GM23338 (cell line): ENCODE results near the gene TRIM67. TPM values are rescaled to one million over a fixed set of nuclear protein-coding genes. Genes with fewer than 3 reads are reported as not detected.

Experiments
- ATAC-seq: fragments of 200-7000 bp; cut with Tn5 transposase; 3 replicates; pipeline ENCODE4 v1.9.1; 2020
- DNase-seq: peaks from one replicate; pipeline ENCODE4 v3.0.0-alpha.2; 2015; ENCODE audit warnings: low spot score
- H2AFZ ChIP-seq: fragments of 200-600 bp; sonication (generic); 2 replicates; pipeline ENCODE4 v1.8.0; 2016; ENCODE audit warnings: antibody characterized with exemption, mild to moderate bottlenecking, moderate library complexity
- H3F3A ChIP-seq: fragments of 200-600 bp; sonication (generic); replicated peaks from 2 replicates; pipeline ENCODE4 v1.8.0; 2017; ENCODE audit warnings: antibody characterized with exemption, mixed run types, low read depth
- H3K27ac ChIP-seq: fragments of 200-600 bp; sonication (generic); 2 replicates; pipeline ENCODE4 v1.6.1; 2016; ENCODE audit warnings: low read depth
- H3K27me3 ChIP-seq: fragments of 200-600 bp; sonication (generic); 2 replicates; pipeline ENCODE4 v1.8.0; 2016; ENCODE audit warnings: mild to moderate bottlenecking, mixed run types, moderate library complexity; ENCODE audit not compliant: insufficient read depth
- H3K36me3 ChIP-seq: fragments of 200-600 bp; sonication (generic); 2 replicates; pipeline ENCODE4 v1.8.0; 2016; ENCODE audit warnings: mild to moderate bottlenecking; ENCODE audit not compliant: insufficient read depth
- H3K4me1 ChIP-seq: fragments of 200-600 bp; sonication (generic); 2 replicates; pipeline ENCODE4 v1.8.0; 2016; ENCODE audit warnings: mild to moderate bottlenecking, moderate library complexity; ENCODE audit not compliant: insufficient read depth
- H3K4me2 ChIP-seq: fragments of 200-600 bp; sonication (generic); 2 replicates; pipeline ENCODE4 v1.7.1; 2017; ENCODE audit warnings: mixed run types
- H3K4me3 ChIP-seq: fragments of 200-600 bp; sonication (generic); 2 replicates; pipeline ENCODE4 v1.6.1; 2016; ENCODE audit warnings: mixed run types
- H3K79me2 ChIP-seq: fragments of 200-600 bp; sonication (generic); replicated peaks from 2 replicates; pipeline ENCODE4 v1.8.0; 2017; ENCODE audit warnings: mild to moderate bottlenecking; ENCODE audit not compliant: insufficient read depth
- H3K9me2 ChIP-seq: fragments of 200-600 bp; sonication (generic); 2 replicates; pipeline ENCODE4 v1.8.0; 2017; ENCODE audit not compliant: insufficient read depth
- H4K20me1 ChIP-seq: fragments of 200-600 bp; sonication (generic); replicated peaks from 2 replicates; pipeline ENCODE4 v1.8.0; 2017; ENCODE audit warnings: mild to moderate bottlenecking; ENCODE audit not compliant: insufficient read depth
- H3K27ac Mint-ChIP-seq: 2 replicates; pipeline ENCODE4 v1.8.0; 2020; ENCODE audit warnings: inconsistent platforms, mild to moderate bottlenecking, moderate library complexity, mixed read lengths
- H3K27me3 Mint-ChIP-seq: 3 replicates; pipeline ENCODE4 v1.8.0; 2022; ENCODE audit warnings: low read depth, mild to moderate bottlenecking, moderate library complexity, mixed read lengths, inconsistent platforms; ENCODE audit not compliant: insufficient read depth, poor library complexity
- H3K36me3 Mint-ChIP-seq: 3 replicates; pipeline ENCODE4 v1.8.0; 2021; ENCODE audit warnings: low read depth, mild to moderate bottlenecking, inconsistent platforms, moderate library complexity, mixed read lengths
- H3K4me1 Mint-ChIP-seq: 3 replicates; pipeline ENCODE4 v1.8.0; 2020; ENCODE audit warnings: mild to moderate bottlenecking, inconsistent platforms, mixed read lengths
- H3K4me3 Mint-ChIP-seq: 3 replicates; pipeline ENCODE4 v1.8.0; 2021; ENCODE audit warnings: moderate library complexity, mild to moderate bottlenecking, inconsistent platforms, mixed read lengths
- H3K9me3 Mint-ChIP-seq: 3 replicates; pipeline ENCODE4 v1.8.0; 2020; ENCODE audit warnings: moderate library complexity, mild to moderate bottlenecking, inconsistent platforms, mixed read lengths
- CREB1 ChIP-seq: fragments of 250-450 bp; sonication (Bioruptor Pico); IDR thresholded peaks from 2 replicates; pipeline ENCODE4 v1.5.0; 2020; ENCODE audit warnings: low read depth, mild to moderate bottlenecking, moderate library complexity
- ETS1 ChIP-seq: IDR thresholded peaks from 2 replicates; pipeline ENCODE4 v1.6.1; 2016; ENCODE audit warnings: antibody characterized with exemption
- EZH2 ChIP-seq: fragments of 200-600 bp; sonication (generic); IDR thresholded peaks from one replicate; pipeline ENCODE4 v1.8.0; 2017; ENCODE audit warnings: antibody characterized with exemption, mild to moderate bottlenecking, low read depth; ENCODE audit not compliant: unreplicated experiment
- EZH2phosphoT487 ChIP-seq: fragments of 200-600 bp; sonication (generic); IDR thresholded peaks from one replicate; pipeline ENCODE4 v1.8.1; 2018; ENCODE audit warnings: antibody characterized with exemption; ENCODE audit not compliant: unreplicated experiment
- NANOG ChIP-seq: IDR thresholded peaks from 2 replicates; pipeline ENCODE4 v1.6.1; 2016; ENCODE audit warnings: antibody characterized with exemption, borderline replicate concordance
- POLR2AphosphoS5 ChIP-seq: IDR thresholded peaks from 2 replicates; pipeline ENCODE4 v1.6.1; 2016; ENCODE audit warnings: antibody characterized with exemption, low read depth
- REST ChIP-seq: IDR thresholded peaks from one replicate; pipeline ENCODE4 v1.6.1; 2018; ENCODE audit warnings: antibody characterized with exemption; ENCODE audit not compliant: unreplicated experiment
- STAT1 ChIP-seq: IDR thresholded peaks from one replicate; pipeline ENCODE4 v1.6.1; 2016; ENCODE audit warnings: antibody characterized with exemption; ENCODE audit not compliant: unreplicated experiment
- ZNF114 ChIP-seq: fragments of 250-450 bp; sonication (Bioruptor Pico); IDR thresholded peaks from 2 replicates; pipeline ENCODE4 v1.5.0; 2020; ENCODE audit warnings: mild to moderate bottlenecking, moderate library complexity
- ZNF331 ChIP-seq: fragments of 250-450 bp; sonication (Bioruptor Pico); IDR thresholded peaks from 2 replicates; pipeline ENCODE4 v1.5.0; 2020; ENCODE audit warnings: low read depth, mild to moderate bottlenecking, moderate library complexity
- polyA plus RNA-seq: library from polyadenylated mRNA; unstranded; fragments of >200 nt; fragmentation: Nextera tagmentation; extraction: Ambion mirVana; gene quantifications from 2 replicates; pipeline ENCODE4 v1.2.1, GENCODE V29; 2016
- total RNA-seq: library from RNA; depleted of rRNA; stranded (reverse); fragments of >200 nt; shearing (Covaris generic); gene quantifications from 2 replicates; pipeline ENCODE4 v1.2.3, GENCODE V29; 2014
- TF ChIP-seq, protein P1 (sequence below), 2 experiments: fragments of 200-600 bp in 1 of 2; sonication (generic) in 1 of 2; conservative IDR thresholded peaks; 2 replicates each; pipeline versions ENCODE4 v1.5.1 to v1.6.1; 2016 to 2017; ENCODE audit warnings: antibody characterized with exemption in 2 of 2, low read depth in 2 of 2, mild to moderate bottlenecking in 2 of 2, moderate library complexity in 1 of 2
- TF ChIP-seq, protein P2 (sequence below): fragments of 250-450 bp; sonication (Bioruptor Pico); IDR thresholded peaks from 2 replicates; pipeline ENCODE4 v1.5.0; 2020; ENCODE audit warnings: mild to moderate bottlenecking, moderate library complexity

The TRIM67 gene
- total and polyA plus RNA-seq, 2 experiments from 2014 or later = 0.03 TPM; not detected in 1

- TF ChIP-seq REST (no peak), NANOG (no peak), POLR2AphosphoS5 (no peak)
Observed at GRCh38 chr1:231186356-231187115, 24.7 kb downstream of the TRIM67 start (continued).

- H3K36me3 ChIP-seq = no peaks in the 10 kb centered on the region
- H2AFZ ChIP-seq = no peak overlapping the region
- H3K27me3 ChIP-seq = peaks cover 14% of the 10 kb centered on the region; the same call in 1 of the 2 replicates
- peaks cover 7% of the 10 kb centered on the region; the same call in 1 of the 2 replicates for H3K4me1 ChIP-seq
- H3K27ac ChIP-seq = no peak overlapping the region
- peaks cover 14% of the 10 kb centered on the region for H3K27me3 Mint-ChIP-seq
- no peaks in the 10 kb centered on the region for H3K79me2 ChIP-seq
- H3K9me2 ChIP-seq = no peaks in the 10 kb centered on the region
- H4K20me1 ChIP-seq = no peaks in the 10 kb centered on the region
- TF ChIP-seq POLR2AphosphoS5 = no peak
- no peak for TF ChIP-seq CREB1 (CRISPR knock-in tag)
- TF ChIP-seq, protein P1, sequence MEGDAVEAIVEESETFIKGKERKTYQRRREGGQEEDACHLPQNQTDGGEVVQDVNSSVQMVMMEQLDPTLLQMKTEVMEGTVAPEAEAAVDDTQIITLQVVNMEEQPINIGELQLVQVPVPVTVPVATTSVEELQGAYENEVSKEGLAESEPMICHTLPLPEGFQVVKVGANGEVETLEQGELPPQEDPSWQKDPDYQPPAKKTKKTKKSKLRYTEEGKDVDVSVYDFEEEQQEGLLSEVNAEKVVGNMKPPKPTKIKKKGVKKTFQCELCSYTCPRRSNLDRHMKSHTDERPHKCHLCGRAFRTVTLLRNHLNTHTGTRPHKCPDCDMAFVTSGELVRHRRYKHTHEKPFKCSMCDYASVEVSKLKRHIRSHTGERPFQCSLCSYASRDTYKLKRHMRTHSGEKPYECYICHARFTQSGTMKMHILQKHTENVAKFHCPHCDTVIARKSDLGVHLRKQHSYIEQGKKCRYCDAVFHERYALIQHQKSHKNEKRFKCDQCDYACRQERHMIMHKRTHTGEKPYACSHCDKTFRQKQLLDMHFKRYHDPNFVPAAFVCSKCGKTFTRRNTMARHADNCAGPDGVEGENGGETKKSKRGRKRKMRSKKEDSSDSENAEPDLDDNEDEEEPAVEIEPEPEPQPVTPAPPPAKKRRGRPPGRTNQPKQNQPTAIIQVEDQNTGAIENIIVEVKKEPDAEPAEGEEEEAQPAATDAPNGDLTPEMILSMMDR (conservative IDR thresholded peaks at IDR 0.05; ENCODE audit: low read depth in 2 of 2) = no peak
- TF ChIP-seq EZH2 = no peak
- TF ChIP-seq, protein P2, sequence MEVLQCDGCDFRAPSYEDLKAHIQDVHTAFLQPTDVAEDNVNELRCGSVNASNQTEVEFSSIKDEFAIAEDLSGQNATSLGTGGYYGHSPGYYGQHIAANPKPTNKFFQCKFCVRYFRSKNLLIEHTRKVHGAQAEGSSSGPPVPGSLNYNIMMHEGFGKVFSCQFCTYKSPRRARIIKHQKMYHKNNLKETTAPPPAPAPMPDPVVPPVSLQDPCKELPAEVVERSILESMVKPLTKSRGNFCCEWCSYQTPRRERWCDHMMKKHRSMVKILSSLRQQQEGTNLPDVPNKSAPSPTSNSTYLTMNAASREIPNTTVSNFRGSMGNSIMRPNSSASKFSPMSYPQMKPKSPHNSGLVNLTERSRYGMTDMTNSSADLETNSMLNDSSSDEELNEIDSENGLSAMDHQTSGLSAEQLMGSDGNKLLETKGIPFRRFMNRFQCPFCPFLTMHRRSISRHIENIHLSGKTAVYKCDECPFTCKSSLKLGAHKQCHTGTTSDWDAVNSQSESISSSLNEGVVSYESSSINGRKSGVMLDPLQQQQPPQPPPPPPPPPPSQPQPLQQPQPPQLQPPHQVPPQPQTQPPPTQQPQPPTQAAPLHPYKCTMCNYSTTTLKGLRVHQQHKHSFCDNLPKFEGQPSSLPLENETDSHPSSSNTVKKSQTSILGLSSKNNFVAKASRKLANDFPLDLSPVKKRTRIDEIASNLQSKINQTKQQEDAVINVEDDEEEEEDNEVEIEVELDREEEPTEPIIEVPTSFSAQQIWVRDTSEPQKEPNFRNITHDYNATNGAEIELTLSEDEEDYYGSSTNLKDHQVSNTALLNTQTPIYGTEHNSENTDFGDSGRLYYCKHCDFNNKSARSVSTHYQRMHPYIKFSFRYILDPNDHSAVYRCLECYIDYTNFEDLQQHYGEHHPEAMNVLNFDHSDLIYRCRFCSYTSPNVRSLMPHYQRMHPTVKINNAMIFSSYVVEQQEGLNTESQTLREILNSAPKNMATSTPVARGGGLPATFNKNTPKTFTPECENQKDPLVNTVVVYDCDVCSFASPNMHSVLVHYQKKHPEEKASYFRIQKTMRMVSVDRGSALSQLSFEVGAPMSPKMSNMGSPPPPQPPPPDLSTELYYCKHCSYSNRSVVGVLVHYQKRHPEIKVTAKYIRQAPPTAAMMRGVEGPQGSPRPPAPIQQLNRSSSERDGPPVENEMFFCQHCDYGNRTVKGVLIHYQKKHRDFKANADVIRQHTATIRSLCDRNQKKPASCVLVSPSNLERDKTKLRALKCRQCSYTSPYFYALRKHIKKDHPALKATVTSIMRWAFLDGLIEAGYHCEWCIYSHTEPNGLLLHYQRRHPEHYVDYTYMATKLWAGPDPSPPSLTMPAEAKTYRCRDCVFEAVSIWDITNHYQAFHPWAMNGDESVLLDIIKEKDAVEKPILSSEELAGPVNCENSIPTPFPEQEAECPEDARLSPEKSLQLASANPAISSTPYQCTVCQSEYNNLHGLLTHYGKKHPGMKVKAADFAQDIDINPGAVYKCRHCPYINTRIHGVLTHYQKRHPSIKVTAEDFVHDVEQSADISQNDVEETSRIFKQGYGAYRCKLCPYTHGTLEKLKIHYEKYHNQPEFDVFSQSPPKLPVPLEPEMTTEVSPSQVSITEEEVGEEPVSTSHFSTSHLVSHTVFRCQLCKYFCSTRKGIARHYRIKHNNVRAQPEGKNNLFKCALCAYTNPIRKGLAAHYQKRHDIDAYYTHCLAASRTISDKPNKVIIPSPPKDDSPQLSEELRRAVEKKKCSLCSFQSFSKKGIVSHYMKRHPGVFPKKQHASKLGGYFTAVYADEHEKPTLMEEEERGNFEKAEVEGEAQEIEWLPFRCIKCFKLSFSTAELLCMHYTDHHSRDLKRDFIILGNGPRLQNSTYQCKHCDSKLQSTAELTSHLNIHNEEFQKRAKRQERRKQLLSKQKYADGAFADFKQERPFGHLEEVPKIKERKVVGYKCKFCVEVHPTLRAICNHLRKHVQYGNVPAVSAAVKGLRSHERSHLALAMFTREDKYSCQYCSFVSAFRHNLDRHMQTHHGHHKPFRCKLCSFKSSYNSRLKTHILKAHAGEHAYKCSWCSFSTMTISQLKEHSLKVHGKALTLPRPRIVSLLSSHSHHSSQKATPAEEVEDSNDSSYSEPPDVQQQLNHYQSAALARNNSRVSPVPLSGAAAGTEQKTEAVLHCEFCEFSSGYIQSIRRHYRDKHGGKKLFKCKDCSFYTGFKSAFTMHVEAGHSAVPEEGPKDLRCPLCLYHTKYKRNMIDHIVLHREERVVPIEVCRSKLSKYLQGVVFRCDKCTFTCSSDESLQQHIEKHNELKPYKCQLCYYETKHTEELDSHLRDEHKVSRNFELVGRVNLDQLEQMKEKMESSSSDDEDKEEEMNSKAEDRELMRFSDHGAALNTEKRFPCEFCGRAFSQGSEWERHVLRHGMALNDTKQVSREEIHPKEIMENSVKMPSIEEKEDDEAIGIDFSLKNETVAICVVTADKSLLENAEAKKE (CRISPR knock-in tag) = no peak
- no peak for TF ChIP-seq ZNF114 (CRISPR knock-in tag)
- no peak for TF ChIP-seq EZH2phosphoT487
- no peak for TF ChIP-seq ZNF331 (CRISPR knock-in tag)
- no peak for TF ChIP-seq ETS1
- TF ChIP-seq STAT1 = no peak
- ATAC-seq = no peak
- H3K4me1 Mint-ChIP-seq = peaks cover 10% of the 10 kb centered on the region
- H3K27ac Mint-ChIP-seq = no peak overlapping the region
- H3K4me3 Mint-ChIP-seq = no peak overlapping the region
- DNase-seq = no peak
- H3K4me3 ChIP-seq = no peak overlapping the region
- peaks cover 11% of the 10 kb centered on the region; the same call in 1 of the 3 replicates for H3K9me3 Mint-ChIP-seq
- H3F3A ChIP-seq = no peaks in the 10 kb centered on the region
- peaks cover 3% of the 10 kb centered on the region; the same call in 1 of the 3 replicates for H3K36me3 Mint-ChIP-seq
- no peak overlapping the region for H3K4me2 ChIP-seq
Observed at GRCh38 chr1:231187571-231187970, 25.7 kb downstream of the TRIM67 start.
